Left ventricle myocardium inferior (tissue), 1 donor: ENCODE results near the gene TLR9. TPM values are rescaled to one million over a fixed set of nuclear protein-coding genes. Genes with fewer than 3 reads are reported as not detected.

Source experiments
- DNase-seq: peaks from one replicate; pipeline ENCODE4 v3.0.0-alpha.2; 2020
- H3K27ac ChIP-seq: fragments of 200-600 bp; replicated peaks from 2 replicates; pipeline ENCODE4 v1.8.0; 2021
- H3K27me3 ChIP-seq: fragments of 200-600 bp; 2 replicates; pipeline ENCODE4 v1.8.0; 2021; ENCODE audit warnings: low read depth
- H3K36me3 ChIP-seq: fragments of 200-600 bp; 2 replicates; pipeline ENCODE4 v1.8.0; 2021
- H3K4me1 ChIP-seq: fragments of 200-600 bp; 2 replicates; pipeline ENCODE4 v1.8.0; 2021
- H3K4me3 ChIP-seq: fragments of 200-600 bp; 2 replicates; pipeline ENCODE4 v1.8.0; 2021; ENCODE audit warnings: mild to moderate bottlenecking, moderate library complexity
- H3K9me3 ChIP-seq: fragments of 200-600 bp; replicated peaks from 2 replicates; pipeline ENCODE4 v1.8.0; 2021
- CTCF ChIP-seq: fragments of 200-600 bp; IDR thresholded peaks from 2 replicates; pipeline ENCODE4 v1.8.0; 2021; ENCODE audit warnings: antibody characterized with exemption, mild to moderate bottlenecking, borderline replicate concordance
- intact Hi-C: fragments of 100-400 bp; cut with micrococcal nuclease; formaldehyde crosslinking; loops from one replicate; pipeline ENCODE4 v1.11.0; 2022
- total RNA-seq: library from RNA; stranded (reverse); fragmentation: NEBNext Ultra II Directional; extraction: Animal tissue kit (Norgen Biotek cat#: 25700); gene quantifications from one replicate; pipeline ENCODE4 v1.2.1, GENCODE V29; 2021
- donor health status: DM: no; HTN: yes; CAD: no; lungs with severe emphysema.

TLR9 gene
- total RNA-seq, 1 donor from 2014 or later: 0.66 TPM

GRCh38 chr3:52197842-52198625, 27.4 kb downstream of the TLR9 start, which contains the start of gene ALAS1:
Gene ALAS1, plus strand, starts transcription at chr3:52198160. Its CDS starts 1,082 bp downstream, at chr3:52199242.
- H3K9me3 ChIP-seq: no peaks in the 10 kb centered on the region
- intact Hi-C loops: no loop called here
- H3K27ac ChIP-seq: peak within 1 kb of the TSS; percentile 93
- peak within 1 kb of the TSS; percentile 94 for H3K4me3 ChIP-seq
- TF ChIP-seq CTCF: peak; percentile 49
- H3K4me1 ChIP-seq: peaks cover 87% of the 10 kb centered on the region
- no peaks in the 10 kb centered on the region for H3K27me3 ChIP-seq
- DNase-seq: peak; percentile 94
- H3K36me3 ChIP-seq: peaks cover 39% of the 10 kb centered on the region

- peaks cover 34% of the 10 kb centered on the region for H3K36me3 ChIP-seq
- peaks cover 82% of the 10 kb centered on the region for H3K4me1 ChIP-seq
- no peak for DNase-seq
- H3K4me3 ChIP-seq: peak overlapping the region; percentile 94
- no peaks in the 10 kb centered on the region for H3K9me3 ChIP-seq
- H3K27me3 ChIP-seq: no peaks in the 10 kb centered on the region
- no peak for TF ChIP-seq CTCF
- peak overlapping the region; percentile 93 for H3K27ac ChIP-seq
- intact Hi-C loops: no loop called here
Observed at GRCh38 chr3:52197499-52197841, 28.0 kb downstream of the TLR9 start.

DNA sequence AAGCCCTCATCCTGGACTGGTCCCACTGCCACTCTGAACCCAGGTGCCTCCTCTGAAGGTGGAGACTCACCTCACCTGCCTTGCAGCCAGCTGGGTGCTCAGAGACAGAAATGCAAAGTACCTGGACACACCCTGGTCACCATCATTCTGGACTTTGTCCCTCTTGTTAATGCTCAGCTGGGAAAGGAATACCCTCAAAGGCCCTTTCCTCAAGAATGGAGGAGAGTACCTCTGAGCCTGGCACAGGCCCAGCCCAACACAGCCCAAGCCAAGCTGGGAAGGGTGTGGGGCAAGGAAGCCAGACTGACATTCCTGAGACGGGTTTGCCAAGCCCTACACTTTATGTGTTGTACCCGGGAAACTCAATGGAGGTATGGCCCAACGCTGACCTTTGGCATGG, 28.5 kb downstream of the TLR9 start:
- Histone ChIP-seq H3K27ac (peak overlapping the region; percentile 93), H3K4me1 (peaks cover 77% of the 10 kb centered on the region), H3K4me3 (no peak overlapping the region), H3K36me3 (peaks cover 29% of the 10 kb centered on the region), H3K9me3 (no peaks in the 10 kb centered on the region), H3K27me3 (no peaks in the 10 kb centered on the region)
- peak; percentile 30 for DNase-seq
- no peak for TF ChIP-seq CTCF
- intact Hi-C loops: no loop called here

- Histone ChIP-seq H3K4me1 (peaks cover 66% of the 10 kb centered on the region), H3K9me3 (no peaks in the 10 kb centered on the region), H3K27me3 (no peaks in the 10 kb centered on the region), H3K36me3 (peaks cover 18% of the 10 kb centered on the region), H3K27ac (peak overlapping the region; percentile 93), H3K4me3 (no peak overlapping the region)
- peak; percentile 31 for DNase-seq
- TF ChIP-seq CTCF: no peak
- intact Hi-C loops: no loop called here
Observed at GRCh38 chr3:52195823-52196331, 29.6 kb downstream of the TLR9 start.

GRCh38 chr3:52195291-52195597, 30.2 kb downstream of the TLR9 start:
- intact Hi-C loops: no loop called here
- TF ChIP-seq CTCF: no peak
- H3K9me3 ChIP-seq: no peaks in the 10 kb centered on the region
- DNase-seq: no peak
- peaks cover 65% of the 10 kb centered on the region for H3K4me1 ChIP-seq
- peak overlapping the region; percentile 93 for H3K27ac ChIP-seq
- H3K4me3 ChIP-seq: no peak overlapping the region
- H3K27me3 ChIP-seq: no peaks in the 10 kb centered on the region
- H3K36me3 ChIP-seq: peaks cover 11% of the 10 kb centered on the region
